HG03565 (cell line): ENCODE measurements around the gene TTC16.
"Not testable (repeated sequence)": the region's sequence is repeated elsewhere in the genome, so short reads cannot be mapped to it uniquely, and the experiment has no call there.

Source experiments
- ATAC-seq: cut with Tn5 transposase; IDR thresholded peaks from one replicate; pipeline ENCODE4 v1.9.1; 2021; ENCODE audit warnings: mild to moderate bottlenecking, moderate library complexity; ENCODE audit not compliant: unreplicated experiment

Gene TTC16

DNA sequence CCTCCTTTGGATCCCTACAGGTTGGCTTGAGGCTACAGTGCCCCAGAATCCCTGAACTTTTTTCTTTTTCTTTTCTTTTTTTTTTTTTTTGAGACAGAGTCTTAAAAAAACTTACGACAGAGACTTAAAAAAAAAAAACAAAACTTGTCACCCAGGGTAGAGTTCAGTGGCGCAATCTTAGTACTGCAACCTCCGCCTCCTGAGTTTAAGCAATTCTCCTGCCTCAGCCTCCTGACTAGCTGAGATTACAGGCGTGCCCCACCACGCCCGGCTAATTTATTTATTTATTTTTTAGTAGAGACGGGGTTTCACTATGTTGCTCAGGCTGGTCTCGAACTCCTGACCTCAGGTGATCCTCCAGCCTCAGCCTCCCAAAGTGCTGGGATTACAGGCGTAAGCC is 65.0 kb downstream of the TTC16 start:
- ATAC-seq: not testable (repeated sequence)
